CD4-positive, CD25-positive, alpha-beta regulatory T cell (primary cell): ENCODE results near the gene MEOX1. TPM values are rescaled to one million over a fixed set of nuclear protein-coding genes. Genes with fewer than 3 reads are reported as not detected.

Source experiments
- ATAC-seq, 2 donors: fragments of 150-1000 bp; cut with Tn5 transposase; one replicate each; pipeline ENCODE4 v1.10.0; 2021; ENCODE audit warnings: low read depth in 2 of 2, moderate number of reproducible peaks in 2 of 2, moderate library complexity in 1 of 2
- DNase-seq, 3 donors: peaks; one replicate each; pipeline versions ENCODE4 v3.0.0 to v3.0.0-alpha.2; 2012 to 2022; ENCODE audit warnings: mixed read lengths in 1 of 3
- H3K27ac ChIP-seq: one replicate; pipeline ENCODE4 v1.7.0; 2013; ENCODE audit warnings: mild to moderate bottlenecking, low read length; ENCODE audit not compliant: insufficient read depth, poor library complexity, severe bottlenecking
- H3K27me3 ChIP-seq: one replicate; pipeline ENCODE4 v1.7.0; 2013; ENCODE audit warnings: low read length; ENCODE audit not compliant: control insufficient read depth, insufficient read depth
- H3K36me3 ChIP-seq: one replicate; pipeline ENCODE4 v1.7.0; 2013; ENCODE audit warnings: mild to moderate bottlenecking, low read length, moderate library complexity; ENCODE audit not compliant: control insufficient read depth, insufficient read depth
- H3K4me1 ChIP-seq: 2 replicates; pipeline ENCODE4 v1.7.0; 2013; ENCODE audit warnings: mild to moderate bottlenecking, low read length; ENCODE audit not compliant: insufficient read depth, control insufficient read depth, poor library complexity, severe bottlenecking
- H3K4me3 ChIP-seq: one replicate; pipeline ENCODE4 v1.7.0; 2013; ENCODE audit warnings: low read depth, mild to moderate bottlenecking, low read length, moderate library complexity
- H3K9me3 ChIP-seq, 2 experiments: 1 replicate in 1 of 2; 2 replicates in 1 of 2; pipeline ENCODE4 v1.7.0; 2013; ENCODE audit warnings: low read length in 2 of 2, mild to moderate bottlenecking in 1 of 2, moderate library complexity in 1 of 2; ENCODE audit not compliant: control insufficient read depth in 2 of 2
- H3K27ac Mint-ChIP-seq, 3 donors: one replicate each; pipeline ENCODE4 v1.8.0; 2020 to 2022; ENCODE audit warnings: mild to moderate bottlenecking in 3 of 3, mixed read lengths in 3 of 3, moderate library complexity in 2 of 3
- H3K27me3 Mint-ChIP-seq: one replicate; pipeline ENCODE4 v1.8.0; 2022; ENCODE audit warnings: mild to moderate bottlenecking, mixed read lengths
- H3K36me3 Mint-ChIP-seq: one replicate; pipeline ENCODE4 v1.8.0; 2020; ENCODE audit warnings: mixed read lengths
- H3K4me1 Mint-ChIP-seq, 4 donors: one replicate each; pipeline ENCODE4 v1.8.0; 2020 to 2022; ENCODE audit warnings: mixed read lengths in 4 of 4, mild to moderate bottlenecking in 1 of 4
- H3K4me3 Mint-ChIP-seq, 4 donors: one replicate each; pipeline ENCODE4 v1.8.0; 2020 to 2022; ENCODE audit warnings: mild to moderate bottlenecking in 4 of 4, mixed read lengths in 4 of 4, moderate library complexity in 3 of 4
- H3K9me3 Mint-ChIP-seq, 7 donors: one replicate each; pipeline ENCODE4 v1.8.0; 2020 to 2022; ENCODE audit warnings: mixed read lengths in 7 of 7, mild to moderate bottlenecking in 3 of 7, moderate library complexity in 2 of 7
- polyA plus RNA-seq, 4 donors: library from polyadenylated mRNA; unstranded; fragments of 300-500 nt; fragmentation: Illumina TruSeq; gene quantifications; one replicate each; pipeline ENCODE4 v1.2.3, GENCODE V29; 2021
- total RNA-seq: library from RNA; stranded (reverse); gene quantifications from one replicate; pipeline ENCODE4 v1.2.3, GENCODE V29; 2022

MEOX1 gene
- total and polyA plus RNA-seq, 5 donors from 2014 or later, result 15.3 to 36.5 (median 29.7) TPM

- peaks cover 2% of the 10 kb centered on the region for H3K27me3 ChIP-seq
- Mint-ChIP-seq H3K36me3 (no peaks in the 10 kb centered on the region), H3K27me3 (peaks cover 9% of the 10 kb centered on the region), H3K4me1 (no peaks in the 10 kb centered on the region), H3K27ac (no peak overlapping the region), H3K9me3 (peaks cover 0 to 1% (median 0%) of the 10 kb centered on the region in 7 donors), H3K4me3 (no peak overlapping the region)
- H3K9me3 ChIP-seq, result no peaks in the 10 kb centered on the region
- DNase-seq (no peak), ATAC-seq (no peak)
- H3K36me3 ChIP-seq, result no peaks in the 10 kb centered on the region
- no peak overlapping the region for H3K4me3 ChIP-seq
- no peak overlapping the region for H3K27ac ChIP-seq
- no peaks in the 10 kb centered on the region for H3K4me1 ChIP-seq
These were observed 41.6 kb downstream of the MEOX1 start for GRCh38 chr17:43620147-43620546.

DNA sequence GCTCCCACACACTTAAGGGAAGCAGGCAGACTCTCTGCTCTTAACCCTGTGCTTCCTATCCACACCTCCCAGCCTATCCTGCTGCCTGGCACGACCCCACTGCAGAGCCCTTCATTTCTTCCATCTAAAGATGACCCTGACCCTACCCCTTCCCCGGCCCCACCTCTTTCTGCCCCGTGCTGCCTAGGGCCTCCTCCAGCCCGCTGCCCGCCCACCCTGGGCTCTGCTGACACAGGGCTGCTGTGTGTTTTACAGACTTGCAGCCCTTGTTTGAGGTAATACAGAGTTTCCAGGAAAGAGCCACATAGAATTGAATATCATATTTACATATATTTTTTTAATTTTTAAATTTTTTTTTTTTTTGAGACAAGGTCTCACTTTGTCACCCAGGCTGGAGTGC lies 42.0 kb downstream of the MEOX1 start:
- Histone ChIP-seq H3K4me1 (no peaks in the 10 kb centered on the region), H3K9me3 (no peaks in the 10 kb centered on the region), H3K36me3 (no peaks in the 10 kb centered on the region), H3K27me3 (peaks cover 2% of the 10 kb centered on the region), H3K27ac (no peak overlapping the region), H3K4me3 (no peak overlapping the region)
- Mint-ChIP-seq H3K27me3 (peaks cover 7% of the 10 kb centered on the region), H3K27ac (no peak overlapping the region), H3K4me3 (no peak overlapping the region), H3K4me1 (no peaks in the 10 kb centered on the region), H3K36me3 (no peaks in the 10 kb centered on the region), H3K9me3 (peaks cover 0 to 1% (median 0%) of the 10 kb centered on the region in 7 donors)
- DNase-seq, result no peak
- no peak for ATAC-seq

- H3K27me3 Mint-ChIP-seq, result peaks cover 7% of the 10 kb centered on the region
- Histone ChIP-seq H3K9me3 (no peaks in the 10 kb centered on the region), H3K36me3 (no peaks in the 10 kb centered on the region), H3K4me1 (no peaks in the 10 kb centered on the region), H3K27me3 (peaks cover 2% of the 10 kb centered on the region), H3K27ac (no peak overlapping the region), H3K4me3 (no peak overlapping the region)
- no peak overlapping the region for H3K27ac Mint-ChIP-seq
- H3K36me3 Mint-ChIP-seq, result no peaks in the 10 kb centered on the region
- DNase-seq (no peak), ATAC-seq (no peak)
- H3K4me3 Mint-ChIP-seq, result no peak overlapping the region
- H3K4me1 Mint-ChIP-seq, result no peaks in the 10 kb centered on the region
- H3K9me3 Mint-ChIP-seq, result peaks cover 0 to 1% (median 0%) of the 10 kb centered on the region in 7 donors
These were observed 43.4 kb downstream of the MEOX1 start for GRCh38 chr17:43618276-43618675.

- Histone ChIP-seq H3K4me1 (no peaks in the 10 kb centered on the region), H3K9me3 (no peaks in the 10 kb centered on the region), H3K36me3 (no peaks in the 10 kb centered on the region), H3K27me3 (no peaks in the 10 kb centered on the region), H3K4me3 (no peak overlapping the region), H3K27ac (no peak overlapping the region)
- Mint-ChIP-seq H3K4me1 (peaks cover 0 to 2% (median 0%) of the 10 kb centered on the region in 4 donors), H3K4me3 (no peak overlapping the region), H3K27ac (no peak overlapping the region), H3K9me3 (peaks cover 0 to 1% (median 0%) of the 10 kb centered on the region in 7 donors), H3K27me3 (peaks cover under 1% of the 10 kb centered on the region), H3K36me3 (no peaks in the 10 kb centered on the region)
- DNase-seq, result no peak
- ATAC-seq, result no peak
These were observed 44.9 kb downstream of the MEOX1 start for GRCh38 chr17:43616852-43617251.

DNA sequence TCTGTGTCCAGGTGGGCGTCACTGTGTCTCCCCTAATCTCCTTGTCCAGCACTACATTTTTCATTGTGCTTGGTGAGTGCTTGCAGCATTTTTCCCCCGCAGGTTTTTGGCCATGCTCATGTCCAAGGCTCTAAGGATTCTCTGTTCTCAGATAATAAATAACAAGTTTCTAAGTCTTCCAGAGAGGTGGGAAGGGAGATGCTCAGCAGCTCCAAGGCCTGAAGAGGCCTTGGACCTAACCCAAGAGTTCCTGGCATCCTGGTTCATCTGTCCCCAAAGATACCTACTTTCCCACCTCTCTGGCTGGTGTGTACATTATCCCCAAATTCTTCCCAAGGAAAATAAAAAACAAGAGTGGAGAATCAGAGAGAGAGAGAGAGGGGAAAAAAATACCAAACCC lies 45.3 kb downstream of the MEOX1 start:
- Histone ChIP-seq H3K4me3 (no peak overlapping the region), H3K27me3 (no peaks in the 10 kb centered on the region), H3K27ac (no peak overlapping the region), H3K36me3 (no peaks in the 10 kb centered on the region), H3K9me3 (no peaks in the 10 kb centered on the region), H3K4me1 (no peaks in the 10 kb centered on the region)
- ATAC-seq (no peak), DNase-seq (no peak)
- H3K4me1 Mint-ChIP-seq, result peaks cover 0 to 2% (median 0%) of the 10 kb centered on the region in 4 donors
- H3K4me3 Mint-ChIP-seq, result no peak overlapping the region
- no peak overlapping the region for H3K27ac Mint-ChIP-seq
- H3K27me3 Mint-ChIP-seq, result no peaks in the 10 kb centered on the region
- peaks cover 0 to 1% (median 0%) of the 10 kb centered on the region in 7 donors for H3K9me3 Mint-ChIP-seq
- no peaks in the 10 kb centered on the region for H3K36me3 Mint-ChIP-seq

- no peaks in the 10 kb centered on the region for H3K27me3 Mint-ChIP-seq
- peaks cover 0 to 2% (median 0%) of the 10 kb centered on the region in 4 donors for H3K4me1 Mint-ChIP-seq
- Histone ChIP-seq H3K4me1 (no peaks in the 10 kb centered on the region), H3K4me3 (no peak overlapping the region), H3K27me3 (no peaks in the 10 kb centered on the region), H3K27ac (no peak overlapping the region), H3K36me3 (no peaks in the 10 kb centered on the region), H3K9me3 (no peaks in the 10 kb centered on the region)
- no peak for DNase-seq
- H3K27ac Mint-ChIP-seq, result no peak overlapping the region
- no peaks in the 10 kb centered on the region for H3K36me3 Mint-ChIP-seq
- ATAC-seq, result no peak
- H3K4me3 Mint-ChIP-seq, result no peak overlapping the region
- H3K9me3 Mint-ChIP-seq, result peaks cover 0 to 1% (median 0%) of the 10 kb centered on the region in 7 donors
These were observed 45.7 kb downstream of the MEOX1 start for GRCh38 chr17:43616029-43616351.

GRCh38 chr17:43615330-43616028 lies 46.2 kb downstream of the MEOX1 start:
- no peak overlapping the region for H3K27ac Mint-ChIP-seq
- H3K4me3 Mint-ChIP-seq, result no peak overlapping the region

GRCh38 chr17:43614561-43614960 lies 47.2 kb downstream of the MEOX1 start:
- Histone ChIP-seq H3K9me3 (no peaks in the 10 kb centered on the region), H3K4me1 (no peaks in the 10 kb centered on the region), H3K36me3 (no peaks in the 10 kb centered on the region), H3K27me3 (no peaks in the 10 kb centered on the region), H3K27ac (no peak overlapping the region), H3K4me3 (no peak overlapping the region)
- Mint-ChIP-seq H3K9me3 (peaks cover 0 to 1% (median 0%) of the 10 kb centered on the region in 7 donors), H3K27ac (no peak overlapping the region), H3K27me3 (peaks cover 5% of the 10 kb centered on the region), H3K4me3 (no peak overlapping the region), H3K36me3 (no peaks in the 10 kb centered on the region), H3K4me1 (peaks cover 0 to 9% (median under 1%) of the 10 kb centered on the region in 4 donors)
- ATAC-seq (no peak), DNase-seq (no peak)

More at GRCh38 chr17:43615330-43616028, 46.2 kb downstream of the MEOX1 start:
- Mint-ChIP-seq H3K27me3 (no peaks in the 10 kb centered on the region), H3K36me3 (no peaks in the 10 kb centered on the region), H3K9me3 (peaks cover 0 to 1% (median 0%) of the 10 kb centered on the region in 7 donors), H3K4me1 (peaks cover 0 to 2% (median 0%) of the 10 kb centered on the region in 4 donors)
- Histone ChIP-seq H3K9me3 (no peaks in the 10 kb centered on the region), H3K4me3 (no peak overlapping the region), H3K4me1 (no peaks in the 10 kb centered on the region), H3K27me3 (no peaks in the 10 kb centered on the region), H3K36me3 (no peaks in the 10 kb centered on the region), H3K27ac (no peak overlapping the region)
- DNase-seq (no peak), ATAC-seq (no peak)
